Measurements from ENCODE around the gene MRAP2. TPM values are rescaled to one million over a fixed set of nuclear protein-coding genes. Genes with fewer than 3 reads are reported as not detected.

Gene MRAP2
- total RNA-seq, 2 experiments from 2014 or later, result not detected

- no peak for TF ChIP-seq EZH2phosphoT487 (IDR thresholded peaks at IDR 0.05; ENCODE audit: borderline replicate concordance, low read depth, low read length)
- no peak for TF ChIP-seq CTCF (conservative IDR thresholded peaks at IDR 0.05; ENCODE audit: low read length)
- intact Hi-C loops (cut with micrococcal nuclease; ENCODE audit: unreplicated experiment), result no loop called here
- BruUV-seq (replicated peaks), result no TSS peak
Measured at GRCh38 chr6:84137989-84138575, 104.5 kb downstream of the MRAP2 start.

GRCh38 chr6:84139311-84139710, 105.7 kb downstream of the MRAP2 start:
- Histone ChIP-seq H4K20me1 (ENCODE audit: insufficient read depth, low read length) (no peaks in the 10 kb centered on the region), H3K27ac (ENCODE audit: low read depth, low read length, poor library complexity, severe bottlenecking) (no peak overlapping the region), H3K4me3 (ENCODE audit: low read depth, low read length, poor library complexity, severe bottlenecking) (no peak overlapping the region), H3K9me3 (ENCODE audit: low read length) (no peaks in the 10 kb centered on the region), H3K79me2 (ENCODE audit: insufficient read depth, low read depth, low read length) (no peaks in the 10 kb centered on the region), H2AFZ (ENCODE audit: low read length) (no peak overlapping the region), H3K36me3 (ENCODE audit: insufficient read depth, low read length) (no peaks in the 10 kb centered on the region; the same call in 1 of the 2 replicates), H3K4me1 (ENCODE audit: insufficient read depth, low read length, poor library complexity, severe bottlenecking) (no peaks in the 10 kb centered on the region), H3K9me2 (ENCODE audit: insufficient read depth, low read length) (no peaks in the 10 kb centered on the region), H3K4me2 (ENCODE audit: low read length) (no peak overlapping the region)
- intact Hi-C loops (cut with micrococcal nuclease; ENCODE audit: unreplicated experiment), result no loop called here
- CTCF ChIA-PET (ENCODE audit: unreplicated experiment), result no interaction called here
- POLR2A ChIA-PET, result interaction anchor here (1.4 kb wide), 1 partner anchor 12 kb away, joined by 3 read pairs; no protein-coding TSS in a partner anchor
- no peak for DNase-seq (ENCODE audit: low spot score)
- no TSS peak for BruUV-seq (replicated peaks)
- no peak for TF ChIP-seq CTCF (conservative IDR thresholded peaks at IDR 0.05; ENCODE audit: low read length)
- TF ChIP-seq EZH2phosphoT487 (IDR thresholded peaks at IDR 0.05; ENCODE audit: borderline replicate concordance, low read depth, low read length), result no peak

More at GRCh38 chr6:84137989-84138575, 104.5 kb downstream of the MRAP2 start:
- no peaks in the 10 kb centered on the region for H3K79me2 ChIP-seq (ENCODE audit: insufficient read depth, low read depth, low read length)
- peaks cover 4% of the 10 kb centered on the region; the same call in 1 of the 2 replicates for H3K36me3 ChIP-seq (ENCODE audit: insufficient read depth, low read length)
- H4K20me1 ChIP-seq (ENCODE audit: insufficient read depth, low read length), result no peaks in the 10 kb centered on the region
- H3K9me3 ChIP-seq (ENCODE audit: low read length), result no peaks in the 10 kb centered on the region
- H3K4me1 ChIP-seq (ENCODE audit: insufficient read depth, low read length, poor library complexity, severe bottlenecking), result no peaks in the 10 kb centered on the region
- no peak overlapping the region for H3K27ac ChIP-seq (ENCODE audit: low read depth, low read length, poor library complexity, severe bottlenecking)
- POLR2A ChIA-PET, result interaction anchor here (0.7 kb wide), 1 partner anchor 11 kb away, joined by 3 read pairs; no protein-coding TSS in a partner anchor
- H2AFZ ChIP-seq (ENCODE audit: low read length), result no peak overlapping the region
- no peak overlapping the region for H3K4me3 ChIP-seq (ENCODE audit: low read depth, low read length, poor library complexity, severe bottlenecking)
- H3K4me2 ChIP-seq (ENCODE audit: low read length), result no peak overlapping the region
- no peak for DNase-seq (ENCODE audit: low spot score)
- H3K9me2 ChIP-seq (ENCODE audit: insufficient read depth, low read length), result no peaks in the 10 kb centered on the region
- CTCF ChIA-PET (ENCODE audit: unreplicated experiment), result no interaction called here

Other genes starting within 250 kb of the MRAP2 start
- gene RIPPLY2, start 180.4 kb upstream of the MRAP2 start, total RNA-seq (2014; rRNA removed; shearing (Covaris generic)), result not detected in 2 replicates
- gene RIPPLY2, start 180.4 kb upstream of the MRAP2 start, total RNA-seq (2022), result not detected in 2 replicates
- gene CYB5R4, start 174.1 kb upstream of the MRAP2 start, total RNA-seq (2014; rRNA removed; shearing (Covaris generic)), result 15.7 and 16.2 TPM in 2 replicates
- gene CYB5R4, start 174.1 kb upstream of the MRAP2 start, total RNA-seq (2022), result 33.1 and 34.8 TPM in 2 replicates
- gene CEP162, start 193.9 kb downstream of the MRAP2 start, total RNA-seq (2014; rRNA removed; shearing (Covaris generic)), result 6.3 and 8.9 TPM in 2 replicates
- gene CEP162, start 193.9 kb downstream of the MRAP2 start, total RNA-seq (2022), result 9.6 and 10.0 TPM in 2 replicates

All from OCI-LY7 (cell line).